Lung microvascular endothelial cell (primary cell): ENCODE results near the gene IL10. TPM values are rescaled to one million over a fixed set of nuclear protein-coding genes. Genes with fewer than 3 reads are reported as not detected.
"Not testable (repeated sequence)": the region's sequence is repeated elsewhere in the genome, so short reads cannot be mapped to it uniquely, and the experiment has no call there.

Experiments used
- DNase-seq, 2 donors: peaks; one replicate each; pipeline versions ENCODE4 v3.0.0 to v3.0.0-alpha.2; 2010; ENCODE audit warnings: low read depth in 2 of 2
- total RNA-seq: library from RNA; depleted of rRNA; stranded (reverse); fragments of >200 nt; gene quantifications from 2 replicates; pipeline ENCODE4 v1.2.1, GENCODE V29; 2014

The IL10 gene
- total RNA-seq, 1 donor from 2014 or later, result not detected

DNA sequence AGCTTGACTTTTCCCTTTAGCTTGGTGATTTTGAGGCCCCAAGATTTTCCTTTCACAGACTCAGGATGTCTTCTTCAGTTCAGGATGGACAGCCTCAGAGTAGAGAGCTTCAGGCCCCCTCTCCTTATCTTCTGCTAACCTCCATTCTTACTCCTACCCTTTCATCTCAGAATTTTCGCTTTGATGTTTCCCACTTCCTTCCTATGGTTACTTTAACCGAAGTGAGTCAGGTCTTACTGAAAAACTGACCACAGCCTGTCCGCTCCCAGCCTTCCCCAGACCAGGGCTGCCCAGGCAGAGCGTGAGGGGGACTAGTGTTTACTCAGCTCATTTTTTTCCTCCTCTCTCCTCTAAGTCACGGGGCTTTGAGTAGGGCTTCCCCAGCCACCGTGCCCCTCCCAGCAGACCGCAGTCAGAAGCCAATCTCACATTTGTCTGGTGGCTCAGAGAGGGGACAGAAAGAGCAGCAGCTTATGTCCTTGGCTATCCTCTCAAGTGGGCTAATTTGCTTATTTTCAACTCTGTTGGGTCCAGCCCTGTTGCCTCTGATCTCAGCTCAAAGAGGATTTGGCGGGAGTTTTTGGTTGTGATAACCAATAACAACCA is 5.9 kb downstream of the IL10 start:
- DNase-seq, result peak in 1 of 2 donors; percentile 57

DNA sequence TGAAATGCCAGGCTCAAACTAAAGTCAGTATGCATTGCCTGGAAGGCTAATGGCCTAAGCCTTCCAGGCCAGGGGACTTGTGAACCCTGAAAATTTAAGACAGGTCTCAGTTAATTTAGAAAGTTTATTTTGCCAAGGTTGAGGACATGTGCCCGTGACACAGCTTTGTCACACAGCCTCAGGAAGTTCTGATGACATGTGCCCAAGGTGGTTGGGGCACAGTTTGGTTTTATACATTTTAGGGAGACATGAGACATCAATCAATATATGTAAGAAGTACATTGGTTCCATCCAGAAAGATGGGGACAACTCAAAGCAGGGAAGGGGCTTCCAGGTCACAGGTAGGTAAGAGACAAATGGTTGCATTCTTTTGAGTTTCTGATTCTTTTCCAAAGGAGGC is 6.5 kb downstream of the IL10 start:
- not testable (repeated sequence) for DNase-seq

DNA sequence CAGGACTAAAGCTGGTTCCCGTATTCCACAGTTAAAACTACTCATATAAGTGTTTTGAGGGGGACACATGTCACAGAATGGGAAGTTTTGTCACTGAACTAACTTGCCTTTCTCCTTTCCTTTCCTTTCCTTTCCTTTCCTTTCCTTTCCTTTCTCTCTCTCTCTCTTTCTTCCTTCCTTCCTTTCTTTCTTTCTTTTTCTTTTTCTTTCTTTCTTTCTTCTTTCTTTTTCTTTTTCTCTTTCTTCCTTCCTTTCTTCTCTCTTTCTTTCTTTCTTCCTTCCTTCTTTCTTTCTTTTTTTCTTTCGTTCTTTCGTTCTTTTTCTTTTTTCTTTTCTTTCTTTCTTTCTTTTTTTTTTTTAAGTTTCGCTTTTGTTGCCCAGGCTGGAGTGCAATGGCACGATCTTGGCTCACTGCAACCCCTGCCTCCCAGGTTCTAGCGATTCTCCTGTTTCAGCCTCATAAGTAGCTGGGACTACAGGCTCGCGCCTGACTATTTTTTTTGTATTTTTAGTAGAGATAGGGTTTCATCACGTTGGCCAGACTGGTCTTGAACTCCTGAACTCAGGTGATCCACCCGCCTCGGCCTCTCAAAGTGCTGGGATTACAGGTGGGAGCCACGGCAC is 9.4 kb downstream of the IL10 start:
- DNase-seq, result not testable (repeated sequence)

DNA sequence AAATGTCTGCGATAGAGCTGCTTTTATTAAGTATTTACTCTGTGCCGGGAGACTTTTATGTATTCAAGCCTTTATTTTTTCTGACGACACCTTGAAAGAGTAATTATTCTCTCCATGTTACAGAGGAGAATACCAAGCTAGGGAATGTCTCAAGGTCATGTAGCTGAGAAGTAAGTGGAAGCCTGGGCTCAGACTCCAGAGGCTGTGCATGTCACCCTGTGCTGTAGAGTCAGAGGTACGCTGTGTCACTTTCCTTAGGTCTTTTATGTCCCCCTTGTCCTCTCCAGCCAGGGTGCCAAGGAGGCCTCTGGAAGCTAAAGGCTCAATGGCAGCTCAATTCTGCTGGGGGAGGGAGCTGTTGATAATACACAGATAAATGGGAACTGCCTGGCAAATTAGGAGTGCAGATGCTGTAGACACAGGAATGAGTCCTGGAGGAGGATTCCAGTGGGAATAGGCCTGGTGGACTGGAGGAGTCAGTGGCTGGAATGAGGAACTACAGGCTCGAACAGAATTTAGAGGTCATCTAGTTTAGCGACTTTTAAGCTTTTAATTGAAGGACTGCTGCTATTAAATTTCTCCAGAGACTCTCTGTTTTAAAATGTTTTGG is 11.0 kb downstream of the IL10 start:
- DNase-seq, result no peak

DNA sequence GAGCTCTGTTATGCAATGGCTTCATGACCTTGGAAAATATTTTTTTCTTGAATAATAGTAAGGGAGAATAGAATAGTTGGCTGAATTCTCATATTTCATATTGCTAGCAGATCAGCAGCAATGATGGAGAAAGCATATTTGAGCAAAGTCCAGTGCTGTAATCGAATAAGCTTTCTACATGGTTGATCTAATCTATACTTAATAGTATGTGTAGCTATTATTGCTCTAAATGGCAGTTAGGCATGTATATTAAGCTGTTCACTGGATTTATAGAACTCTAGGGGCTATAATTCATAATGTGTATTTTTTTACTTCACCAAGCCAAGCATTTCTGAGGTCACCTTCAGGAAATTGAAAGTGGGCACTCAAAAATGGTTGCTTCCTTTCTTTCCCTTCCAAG is 11.7 kb downstream of the IL10 start:
- DNase-seq, result no peak

DNA sequence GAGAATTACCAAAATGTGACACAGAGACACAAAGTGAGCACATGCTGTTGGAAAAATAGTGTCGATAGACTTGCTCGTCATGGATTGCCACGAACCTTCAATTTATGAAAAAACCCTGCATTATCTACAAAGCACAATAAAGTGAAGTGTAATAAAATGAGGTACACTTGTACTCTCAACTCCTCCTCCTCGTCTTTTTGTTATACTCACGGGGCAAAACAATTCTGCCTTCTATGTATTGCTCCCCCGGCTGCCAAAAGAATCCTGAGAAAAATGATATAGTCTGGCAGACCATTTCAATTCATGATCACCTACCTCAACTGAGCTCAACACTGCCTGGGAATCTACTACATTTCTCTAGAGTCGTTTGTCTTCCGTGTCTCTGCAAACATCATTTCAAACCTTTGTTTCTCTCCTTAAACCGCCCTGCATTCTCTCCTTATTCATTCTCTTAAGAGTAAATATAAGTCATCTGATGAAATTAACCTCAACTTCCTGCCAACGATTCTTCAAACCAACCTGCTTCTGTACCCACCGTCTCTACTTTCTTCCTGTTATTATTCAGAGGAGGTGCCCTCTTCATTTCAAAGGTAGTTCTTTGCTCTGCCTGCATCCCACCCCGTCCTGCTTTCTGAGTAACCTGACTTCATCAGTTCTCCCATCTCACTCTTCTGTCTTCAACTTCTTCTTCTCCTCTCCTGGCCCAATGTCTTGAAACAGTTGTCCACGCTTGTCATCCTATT is 14.6 kb downstream of the IL10 start:
- DNase-seq, result no peak

DNA sequence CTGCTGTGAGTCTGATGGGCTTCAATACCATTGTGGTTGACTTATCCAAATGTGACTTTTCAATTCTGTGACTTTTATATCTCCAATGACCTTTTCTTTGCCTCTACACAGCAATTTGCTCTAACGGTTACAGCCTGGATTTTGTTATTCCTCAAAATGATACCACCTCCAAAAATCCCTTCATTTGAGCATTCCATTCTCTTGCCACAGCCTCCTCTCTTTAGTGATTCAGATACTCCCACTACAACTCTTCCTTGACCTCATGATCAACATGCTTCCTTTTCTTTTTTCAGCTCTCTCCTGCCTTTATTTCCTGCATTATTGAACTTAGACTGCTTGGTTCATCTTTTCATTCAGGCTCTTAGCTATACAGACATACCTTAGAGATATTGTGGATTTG is 18.3 kb downstream of the IL10 start:
- no peak for DNase-seq

DNA sequence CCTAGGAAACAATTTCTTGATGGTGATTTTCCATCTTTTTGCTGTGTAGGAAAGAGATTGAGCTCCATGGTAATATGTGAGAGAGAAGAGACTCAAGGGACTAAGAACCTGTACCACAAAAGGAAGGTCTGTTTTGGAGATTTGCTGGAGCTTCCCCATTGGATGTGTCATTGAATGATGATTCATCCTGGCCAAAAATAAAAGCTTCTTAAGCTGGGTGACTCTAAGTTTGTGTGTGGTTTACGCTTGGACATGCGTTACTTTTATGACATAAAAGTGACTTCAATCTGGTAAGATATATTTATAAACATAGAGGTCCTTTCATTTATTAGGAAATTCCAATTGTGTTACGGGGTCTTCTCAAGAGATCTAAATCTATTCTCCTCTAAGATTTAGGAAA is 19.2 kb downstream of the IL10 start:
- no peak for DNase-seq

DNA sequence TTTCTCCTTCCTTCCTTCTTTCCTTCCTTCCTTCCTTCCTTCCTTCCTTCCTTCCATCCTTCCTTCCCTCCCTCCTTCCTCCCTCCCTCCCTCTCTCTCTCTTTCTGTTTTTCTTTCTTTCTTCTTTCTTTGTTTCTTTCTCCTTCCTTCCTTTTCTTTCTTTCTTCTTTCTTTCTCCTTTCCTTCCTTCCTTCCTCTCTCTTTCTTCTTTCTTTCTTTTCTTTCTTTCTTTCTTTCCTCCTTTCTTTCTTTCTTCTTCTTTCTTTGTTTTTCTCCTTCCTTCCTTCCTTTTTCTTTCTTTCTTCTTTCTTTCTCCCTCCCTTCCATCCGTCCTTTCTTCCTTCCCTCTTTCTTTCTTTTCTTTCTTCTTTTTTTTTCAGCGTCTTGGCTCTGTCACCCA is 19.8 kb downstream of the IL10 start:
- no peak for DNase-seq

DNA sequence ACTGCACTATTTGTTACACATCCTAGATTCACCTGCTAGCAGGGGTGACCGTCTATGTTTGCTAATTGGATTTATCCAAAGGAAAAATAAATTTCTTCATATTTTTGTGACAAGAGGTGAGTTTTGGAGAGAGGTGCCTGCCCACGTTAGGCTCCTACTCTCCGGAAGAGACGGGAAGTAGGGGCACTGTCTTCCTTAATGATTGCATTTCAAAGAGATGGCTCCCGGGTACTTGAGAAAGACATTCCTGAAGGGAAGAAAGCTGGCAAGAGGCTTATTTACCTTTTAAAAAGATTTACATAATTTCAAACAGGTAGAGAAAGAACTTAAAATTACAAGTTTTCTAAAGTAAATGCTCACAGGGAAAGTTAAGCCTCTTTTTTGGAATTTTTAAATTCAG is 20.4 kb downstream of the IL10 start:
- DNase-seq, result no peak

DNA sequence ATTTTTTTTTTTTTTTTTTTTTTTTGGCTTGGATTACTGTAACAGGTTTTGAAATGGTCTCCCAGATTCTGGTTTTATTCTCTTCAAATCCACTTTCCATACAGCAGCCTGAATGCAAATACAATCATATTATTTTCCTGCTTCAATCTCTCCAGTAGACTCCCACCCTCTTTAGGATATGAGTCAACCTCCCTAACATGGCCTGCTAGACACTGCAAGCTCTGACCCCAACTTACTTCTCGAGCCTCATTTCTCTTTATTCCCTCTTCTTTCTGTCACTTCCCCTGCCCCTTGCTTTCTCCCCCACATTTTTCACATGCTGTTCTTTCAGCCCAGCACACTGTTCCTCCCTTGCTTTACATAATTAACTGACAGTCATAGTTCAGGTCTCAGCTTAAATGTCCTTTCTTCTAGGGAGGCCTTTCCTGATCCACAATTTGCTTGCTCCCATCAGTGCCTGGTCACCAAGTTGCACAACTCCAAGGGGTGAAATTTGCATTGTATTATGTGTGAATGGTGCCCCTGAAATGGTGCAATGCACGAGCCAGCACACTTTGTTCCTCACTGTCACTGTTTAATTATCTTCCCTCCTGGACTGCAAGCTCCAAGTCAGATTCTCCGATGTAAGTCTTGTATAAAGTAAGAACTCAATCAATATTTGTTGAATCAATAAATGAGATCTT is 23.8 kb downstream of the IL10 start:
- peak in 1 of 2 donors; percentile 49 for DNase-seq

DNA sequence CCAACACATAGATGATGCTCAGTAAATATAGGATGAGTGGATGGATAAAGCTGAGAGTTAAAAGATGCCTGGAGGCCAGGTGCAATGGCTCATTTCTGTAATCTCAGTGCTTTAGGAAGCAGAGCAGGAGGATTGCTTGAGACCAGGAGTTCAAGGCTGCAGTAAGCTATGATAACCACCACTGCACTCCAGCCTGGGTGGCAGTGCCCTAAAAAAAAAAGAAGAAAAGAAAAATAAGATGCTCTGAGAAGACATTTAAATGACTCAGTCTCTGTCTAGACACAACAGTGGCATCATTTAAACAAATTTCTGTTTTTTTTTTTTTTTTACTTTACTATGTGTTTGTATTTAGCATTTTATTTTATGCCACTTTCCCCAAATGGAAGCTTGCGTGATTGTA is 27.0 kb downstream of the IL10 start:
- DNase-seq, result no peak

DNA sequence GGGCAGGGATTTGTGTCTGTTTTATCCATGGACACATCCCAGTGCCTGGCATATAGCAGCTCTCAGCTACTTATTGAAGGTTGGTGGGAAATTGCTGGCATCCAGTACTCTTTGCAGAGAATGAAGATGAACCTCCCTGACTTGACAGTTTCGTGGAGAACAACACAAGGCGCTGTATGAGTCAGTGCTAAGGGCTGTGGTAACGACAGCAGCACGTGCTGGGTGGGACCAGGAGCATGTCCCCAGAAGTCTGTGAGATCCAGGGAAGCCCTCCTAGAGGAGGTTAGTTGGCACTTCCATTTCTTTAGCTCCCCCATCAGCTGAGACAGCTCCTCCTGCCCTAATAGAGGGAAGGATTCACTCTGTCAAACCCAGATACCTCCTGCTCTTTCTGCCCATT is 27.6 kb downstream of the IL10 start:
- no peak for DNase-seq

DNA sequence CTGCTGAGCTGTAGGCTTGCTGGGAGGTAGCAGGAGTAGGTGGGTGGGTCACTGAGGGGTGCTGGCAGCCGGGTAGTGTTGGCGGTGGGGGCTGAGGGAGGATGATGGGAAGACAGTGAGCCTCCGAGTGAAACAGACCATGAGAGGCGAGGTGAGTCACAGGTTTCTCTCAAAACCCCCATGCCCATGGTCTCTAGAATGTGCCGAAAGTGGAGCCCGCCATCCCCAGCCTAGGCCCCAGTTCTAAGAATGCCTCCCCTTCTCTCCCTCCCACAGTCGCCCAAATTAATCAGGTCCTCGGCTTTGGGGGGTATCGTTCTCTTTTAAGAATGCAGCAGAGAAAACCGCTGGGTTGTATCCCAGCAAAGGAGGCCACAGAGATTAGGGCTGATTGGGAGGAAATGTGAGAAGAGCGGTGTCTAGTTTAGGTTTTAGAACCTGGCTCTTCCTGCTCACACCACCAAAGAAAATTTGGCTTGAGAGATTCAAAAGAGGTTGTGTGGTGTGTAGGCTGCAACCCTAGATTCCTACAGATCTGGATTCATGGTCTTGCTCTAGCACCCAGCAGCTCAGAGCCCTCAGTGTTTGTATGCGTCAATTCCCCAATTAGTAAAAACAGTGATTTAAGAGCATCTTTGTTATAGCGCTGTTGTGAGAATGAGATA is 29.4 kb downstream of the IL10 start:
- DNase-seq, result no peak

DNA sequence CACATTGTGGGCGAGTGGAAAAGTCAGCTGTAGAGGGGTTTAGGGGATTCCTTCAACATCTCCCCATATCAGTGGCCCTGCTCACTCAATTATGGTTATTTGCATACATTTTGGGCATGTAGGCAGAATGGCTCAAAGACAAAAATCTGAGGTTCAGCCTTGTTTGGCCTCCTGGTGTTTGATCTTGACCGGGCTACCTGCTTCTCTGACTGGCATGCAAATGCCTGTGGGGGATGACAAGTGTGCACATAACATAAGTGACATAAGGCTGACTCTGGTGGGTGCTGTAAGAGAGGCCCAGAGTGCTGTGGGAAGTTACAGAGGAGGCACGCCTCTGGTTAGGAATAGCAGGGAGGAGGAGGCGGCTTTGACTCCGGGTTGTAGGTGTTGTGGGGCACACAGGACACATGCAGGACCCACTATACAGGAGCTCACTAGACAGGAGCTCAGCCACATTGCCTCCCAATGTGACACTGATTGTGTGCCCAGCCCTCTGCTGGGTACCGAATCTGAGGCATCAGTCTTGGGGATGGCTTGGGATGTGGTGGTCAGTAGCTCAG is 31.1 kb downstream of the IL10 start:
- DNase-seq, result no peak

DNA sequence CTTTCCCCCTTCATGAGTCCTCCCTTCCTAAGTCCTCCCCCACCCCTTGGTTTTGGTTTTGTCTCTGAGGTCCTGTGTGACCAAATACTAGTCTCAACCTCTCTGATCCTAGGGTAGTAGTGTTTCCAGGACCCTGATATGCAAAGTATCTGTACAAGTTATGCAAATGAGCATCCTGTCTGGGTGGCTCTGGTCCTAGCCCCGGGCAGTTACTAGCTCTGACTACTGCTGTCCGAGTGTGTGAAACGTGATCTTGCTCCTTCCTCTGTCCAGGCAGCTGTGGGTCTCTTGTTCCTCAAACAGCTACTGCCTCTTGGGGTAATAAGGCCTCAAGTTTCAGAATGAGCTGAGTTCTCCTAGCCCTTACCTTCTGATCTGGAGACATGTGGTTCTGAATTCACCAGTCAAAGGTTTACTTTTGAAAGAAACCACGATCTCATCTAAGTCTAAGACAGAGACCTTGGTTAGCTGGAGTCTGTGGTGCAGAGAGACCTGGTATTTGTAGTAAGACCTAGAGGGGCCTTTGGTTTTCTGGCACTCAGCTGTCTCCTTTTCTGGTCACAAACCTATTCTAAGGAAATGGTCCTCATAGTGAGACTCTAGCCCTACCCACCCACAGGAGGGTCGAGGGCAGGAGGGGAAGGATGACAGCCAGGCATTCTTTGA is 32.8 kb downstream of the IL10 start:
- DNase-seq, result no peak

DNA sequence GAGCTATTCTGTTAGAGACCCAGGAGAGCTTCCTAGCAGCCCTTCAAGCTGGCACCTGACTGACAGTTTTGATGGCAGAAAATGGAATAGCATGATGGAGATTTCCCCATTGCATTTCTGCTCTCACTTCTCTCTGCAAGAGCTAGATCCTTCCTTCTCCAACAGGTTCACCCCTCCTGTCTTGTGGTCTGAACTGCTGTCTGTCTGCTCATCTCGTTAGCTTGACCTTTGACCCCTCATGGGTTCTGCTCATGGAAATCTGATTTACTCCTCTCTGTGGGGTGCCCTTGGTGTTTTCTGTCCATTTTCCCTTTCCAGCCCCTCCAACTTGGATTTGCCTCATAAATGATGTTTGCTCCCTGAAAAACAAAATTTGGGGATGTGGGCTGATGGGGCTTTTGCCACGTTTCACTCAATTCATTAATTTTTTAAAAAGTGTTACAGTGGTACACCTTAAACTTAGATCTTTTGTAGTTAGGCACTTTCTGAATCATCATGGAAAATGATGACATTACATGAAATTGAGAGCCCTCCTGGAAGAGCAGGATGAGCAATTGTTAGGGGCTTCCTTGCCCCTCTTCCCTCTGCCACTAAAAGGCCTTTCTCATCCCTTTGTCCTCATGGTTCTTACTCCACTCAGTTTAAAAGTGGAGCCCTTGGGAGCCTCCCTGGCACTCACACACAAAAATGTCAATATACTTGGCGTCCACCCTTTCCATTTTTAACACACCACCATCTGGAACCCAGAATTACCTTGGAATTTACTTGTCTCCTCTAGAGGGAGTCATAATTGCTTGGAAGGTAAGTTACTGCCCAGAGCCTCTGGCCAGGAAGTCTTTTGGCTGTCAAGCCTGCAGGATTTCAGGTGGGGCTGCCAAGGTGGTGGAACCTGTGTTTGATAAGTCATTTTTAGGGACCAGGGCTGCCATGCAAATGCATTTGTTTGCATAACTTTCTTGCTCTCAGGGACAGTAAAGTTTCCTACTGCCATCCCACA is 33.6 kb downstream of the IL10 start:
- peak in 1 of 2 donors; percentile 15 for DNase-seq

DNA sequence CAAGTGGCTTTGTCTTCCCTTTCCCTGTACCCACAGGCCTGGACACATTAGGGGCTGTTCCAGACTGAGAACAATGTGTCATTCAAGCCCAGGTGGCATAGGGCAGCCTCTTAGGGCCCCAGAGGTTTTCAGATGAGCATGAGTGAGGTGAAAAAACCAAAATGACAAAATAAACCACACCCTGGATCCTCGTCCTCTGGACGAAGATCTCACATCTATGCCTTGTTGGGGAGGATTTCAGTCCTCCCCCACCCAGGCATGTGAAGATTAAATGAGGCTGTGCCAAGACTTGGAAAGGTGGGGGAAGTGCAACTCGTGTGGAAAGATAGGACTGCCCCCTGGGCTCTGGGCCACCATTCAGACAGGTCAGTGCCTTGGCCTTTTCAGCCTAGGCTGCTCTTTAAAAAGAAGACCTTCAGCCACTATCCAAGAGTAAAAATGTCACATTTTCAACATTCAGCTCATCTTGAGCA is 34.5 kb downstream of the IL10 start:
- DNase-seq, result no peak
